HG03469 (cell line): ENCODE measurements around the gene IRF7.

ENCODE experiments used
- ATAC-seq: cut with Tn5 transposase; IDR thresholded peaks from one replicate; pipeline ENCODE4 v1.9.1; 2021; ENCODE audit warnings: mild to moderate bottlenecking, moderate library complexity, moderate number of reproducible peaks; ENCODE audit not compliant: unreplicated experiment

Gene IRF7

GRCh38 chr11:641806-642370, 26.1 kb upstream of the IRF7 start:
- no peak for ATAC-seq

DNA sequence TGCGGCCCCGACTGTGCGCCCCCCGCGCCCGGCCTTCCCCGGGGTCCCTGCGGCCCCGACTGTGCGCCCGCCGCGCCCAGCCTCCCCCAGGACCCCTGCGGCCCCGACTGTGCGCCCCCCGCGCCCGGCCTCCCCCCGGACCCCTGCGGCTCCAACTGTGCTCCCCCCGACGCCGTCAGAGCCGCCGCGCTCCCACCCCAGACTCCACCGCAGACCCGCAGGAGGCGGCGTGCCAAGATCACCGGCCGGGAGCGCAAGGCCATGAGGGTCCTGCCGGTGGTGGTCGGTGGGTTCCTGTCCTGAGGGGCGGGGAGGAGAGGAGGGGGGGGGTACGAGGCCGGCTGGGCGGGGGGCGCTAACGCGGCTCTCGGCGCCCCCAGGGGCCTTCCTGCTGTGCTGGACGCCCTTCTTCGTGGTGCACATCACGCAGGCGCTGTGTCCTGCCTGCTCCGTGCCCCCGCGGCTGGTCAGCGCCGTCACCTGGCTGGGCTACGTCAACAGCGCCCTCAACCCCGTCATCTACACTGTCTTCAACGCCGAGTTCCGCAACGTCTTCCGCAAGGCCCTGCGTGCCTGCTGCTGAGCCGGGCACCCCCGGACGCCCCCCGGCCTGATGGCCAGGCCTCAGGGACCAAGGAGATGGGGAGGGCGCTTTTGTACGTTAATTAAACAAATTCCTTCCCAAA, 24.4 kb upstream of the IRF7 start:
- ATAC-seq, result no peak

- no peak for ATAC-seq
These were observed 23.7 kb upstream of the IRF7 start for GRCh38 chr11:639332-639955.

- no peak for ATAC-seq
These were observed 23.0 kb upstream of the IRF7 start for GRCh38 chr11:638631-639331.

- no peak for ATAC-seq
These were observed 22.1 kb upstream of the IRF7 start for GRCh38 chr11:637593-638521.

DNA sequence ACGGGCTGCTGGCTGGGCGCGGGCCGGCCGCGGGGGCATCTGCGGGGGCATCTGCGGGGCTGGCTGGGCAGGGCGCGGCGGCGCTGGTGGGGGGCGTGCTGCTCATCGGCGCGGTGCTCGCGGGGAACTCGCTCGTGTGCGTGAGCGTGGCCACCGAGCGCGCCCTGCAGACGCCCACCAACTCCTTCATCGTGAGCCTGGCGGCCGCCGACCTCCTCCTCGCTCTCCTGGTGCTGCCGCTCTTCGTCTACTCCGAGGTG, 21.5 kb upstream of the IRF7 start:
- no peak for ATAC-seq

DNA sequence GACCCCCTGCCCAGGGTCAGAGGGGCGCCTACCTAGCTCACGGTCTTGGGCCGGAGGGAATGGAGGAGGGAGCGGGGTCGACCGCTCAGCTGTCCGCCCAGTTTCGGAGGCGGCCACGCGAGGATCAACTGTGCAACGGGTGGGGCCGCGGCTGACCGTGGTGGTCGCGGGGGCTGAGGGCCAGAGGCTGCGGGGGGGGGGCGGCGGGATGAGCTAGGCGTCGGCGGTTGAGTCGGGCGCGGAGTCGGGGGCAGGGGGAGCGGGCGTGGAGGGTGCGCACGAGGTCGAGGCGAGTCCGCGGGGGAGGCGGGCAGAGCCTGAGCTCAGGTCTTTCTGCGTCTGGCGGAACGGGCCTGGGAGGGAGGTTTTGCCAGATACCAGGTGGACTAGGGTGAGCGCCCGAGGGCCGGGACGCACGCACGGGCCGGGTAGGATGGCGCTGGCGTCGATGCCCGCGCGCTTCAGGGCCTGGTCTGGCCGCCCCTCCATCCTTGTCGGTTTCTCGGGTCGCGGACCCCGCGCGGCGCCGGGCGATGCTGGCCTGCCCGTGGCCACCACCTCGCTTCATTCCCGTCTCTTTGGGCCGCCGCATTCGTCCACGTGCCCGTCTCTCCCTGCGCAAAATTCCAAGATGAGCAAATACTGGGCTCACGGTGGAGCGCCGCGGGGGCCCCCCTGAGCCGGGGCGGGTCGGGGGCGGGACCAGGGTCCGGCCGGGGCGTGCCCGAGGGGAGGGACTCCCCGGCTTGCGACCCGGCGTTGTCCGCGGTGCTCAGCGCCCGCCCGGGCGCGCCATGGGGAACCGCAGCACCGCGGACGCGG, 21.0 kb upstream of the IRF7 start, which contains the start of gene DRD4:
Gene DRD4, plus strand, starts transcription at position 759 of the 822 bp plus-strand sequence. Its CDS starts 36 bp downstream, at position 795.
- ATAC-seq, result no peak

- no peak for ATAC-seq
These were observed 20.3 kb upstream of the IRF7 start for GRCh38 chr11:635945-636510.

DNA sequence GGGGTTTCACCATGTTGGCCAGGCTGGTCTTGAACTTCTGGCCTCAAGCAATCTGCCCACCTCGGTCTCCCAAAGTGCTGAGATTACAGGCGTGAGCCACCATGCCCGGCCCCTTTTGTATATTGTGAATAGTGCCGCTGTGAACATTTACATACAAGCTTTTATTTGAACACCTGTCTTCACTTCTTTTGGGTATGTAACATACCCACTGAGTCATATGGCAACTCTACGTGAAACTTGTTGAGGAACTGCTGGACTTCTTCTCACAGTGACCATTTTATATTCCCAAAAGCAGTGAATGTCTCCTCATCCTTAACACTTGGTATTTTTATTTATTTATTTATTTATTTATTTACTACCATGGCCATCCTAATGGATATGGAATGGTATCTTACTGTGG, 15.1 kb upstream of the IRF7 start:
- ATAC-seq, result no peak

- no peak for ATAC-seq
These were observed 13.5 kb upstream of the IRF7 start for GRCh38 chr11:629237-629583.

DNA sequence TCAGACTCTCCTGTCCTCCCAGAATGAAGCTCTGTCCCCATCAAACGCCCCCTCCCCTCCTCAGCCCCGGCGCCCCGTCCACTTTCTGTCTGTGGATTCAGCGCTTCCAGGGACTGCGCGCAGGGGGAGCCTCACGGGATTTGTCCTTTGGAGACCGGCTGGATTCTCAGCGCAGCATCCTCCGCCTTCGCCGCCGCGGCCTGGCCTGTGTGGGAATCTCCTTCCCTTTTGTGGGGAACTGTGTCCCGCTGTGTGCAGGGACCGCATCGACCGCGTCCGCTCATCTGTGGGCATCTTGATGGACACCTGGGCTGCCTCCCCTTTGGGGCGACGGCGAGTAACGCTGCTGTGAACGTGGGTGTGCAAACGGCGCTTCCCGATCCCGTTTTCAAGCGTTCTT, 12.3 kb upstream of the IRF7 start:
- ATAC-seq, result no peak

- ATAC-seq, result no peak
These were observed 11.5 kb upstream of the IRF7 start for GRCh38 chr11:627308-627576.

GRCh38 chr11:626475-627307, 10.9 kb upstream of the IRF7 start, which contains the start of gene SCT:
TSS of gene SCT (minus strand) at chr11:627181. CDS start at chr11:627143, 38 bp downstream.
- ATAC-seq, result no peak

DNA sequence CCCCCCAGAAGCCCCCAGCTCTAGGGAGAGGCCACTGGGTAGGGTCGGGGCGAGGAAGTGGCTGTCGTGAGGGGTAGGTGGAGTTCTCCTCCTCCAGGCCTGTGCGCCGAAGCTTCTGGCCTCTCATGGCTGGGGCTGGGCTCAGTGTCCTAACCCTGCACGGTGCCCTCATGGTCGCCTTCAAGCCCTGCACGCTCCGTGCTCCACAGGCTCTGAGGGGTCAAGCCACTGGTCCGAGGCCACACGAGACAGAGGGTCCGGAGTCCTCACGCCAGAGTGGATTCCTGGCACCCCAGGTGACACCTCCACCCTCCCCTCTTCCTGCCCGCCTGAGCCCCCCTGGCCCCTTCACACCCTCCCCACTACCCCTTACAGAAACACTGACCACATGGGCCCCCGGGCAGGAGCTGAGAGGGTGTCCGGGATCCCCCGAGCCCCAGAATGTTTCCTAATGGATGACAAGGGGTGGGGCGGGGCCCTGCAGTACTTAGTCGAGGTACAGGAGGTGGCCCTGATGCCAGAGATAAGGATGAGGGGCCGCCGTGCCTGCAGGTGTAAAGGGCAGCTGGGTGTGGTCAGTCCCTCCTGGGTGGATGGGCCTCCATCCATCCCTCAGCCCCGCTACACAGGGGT, 10.0 kb upstream of the IRF7 start:
- ATAC-seq, result no peak

DNA sequence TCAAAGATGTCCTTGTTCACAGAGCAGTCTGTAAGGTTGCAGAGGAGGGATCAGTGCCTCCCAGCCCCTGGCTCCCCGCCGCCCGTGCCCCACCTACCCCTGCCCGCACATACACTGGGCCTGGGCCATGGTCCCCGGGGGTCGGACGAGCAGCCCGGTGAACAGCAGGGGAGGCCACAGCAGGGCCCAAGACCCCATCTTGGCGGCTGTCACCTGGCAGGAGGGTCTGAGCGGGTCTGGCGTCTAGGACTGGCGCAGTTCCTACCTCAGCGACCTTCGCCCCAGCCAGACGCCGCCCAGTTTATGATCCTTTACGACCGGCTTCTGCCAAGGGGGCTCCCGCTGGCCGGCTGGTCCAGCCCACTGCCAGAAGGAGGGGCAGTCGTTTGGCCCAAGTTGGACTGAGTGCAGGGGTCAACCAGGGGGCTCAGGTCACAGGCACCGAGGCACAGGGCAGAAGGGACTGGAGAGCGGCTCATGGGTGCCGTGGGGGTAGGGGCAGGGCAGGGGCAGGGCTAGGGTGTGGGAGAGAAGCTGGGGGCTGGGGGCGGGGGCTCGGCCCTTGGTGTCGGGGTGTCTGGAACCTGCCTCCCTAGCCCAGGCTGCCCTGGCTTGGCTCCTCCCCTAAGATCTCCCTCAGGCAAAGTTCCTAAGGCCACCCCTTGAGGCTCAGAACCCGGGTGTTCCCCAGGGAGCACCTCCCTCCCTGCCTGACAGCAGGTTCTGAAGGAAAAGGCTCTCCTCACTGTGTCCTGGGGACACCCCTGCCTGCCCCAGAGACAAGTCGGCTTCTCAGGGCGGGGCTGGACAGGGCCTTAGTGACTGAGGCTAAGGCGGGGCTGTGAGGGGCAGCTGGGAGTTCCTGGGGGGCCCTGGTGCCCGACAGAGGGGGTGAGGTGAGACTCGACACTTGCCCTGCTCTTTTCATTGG, 9.2 kb upstream of the IRF7 start, which contains the start of gene CDHR5:
Gene CDHR5, minus strand, starts transcription at position 251 of the 931 bp plus-strand sequence. Its CDS starts 53 bp downstream, at position 198.
- ATAC-seq, result no peak

DNA sequence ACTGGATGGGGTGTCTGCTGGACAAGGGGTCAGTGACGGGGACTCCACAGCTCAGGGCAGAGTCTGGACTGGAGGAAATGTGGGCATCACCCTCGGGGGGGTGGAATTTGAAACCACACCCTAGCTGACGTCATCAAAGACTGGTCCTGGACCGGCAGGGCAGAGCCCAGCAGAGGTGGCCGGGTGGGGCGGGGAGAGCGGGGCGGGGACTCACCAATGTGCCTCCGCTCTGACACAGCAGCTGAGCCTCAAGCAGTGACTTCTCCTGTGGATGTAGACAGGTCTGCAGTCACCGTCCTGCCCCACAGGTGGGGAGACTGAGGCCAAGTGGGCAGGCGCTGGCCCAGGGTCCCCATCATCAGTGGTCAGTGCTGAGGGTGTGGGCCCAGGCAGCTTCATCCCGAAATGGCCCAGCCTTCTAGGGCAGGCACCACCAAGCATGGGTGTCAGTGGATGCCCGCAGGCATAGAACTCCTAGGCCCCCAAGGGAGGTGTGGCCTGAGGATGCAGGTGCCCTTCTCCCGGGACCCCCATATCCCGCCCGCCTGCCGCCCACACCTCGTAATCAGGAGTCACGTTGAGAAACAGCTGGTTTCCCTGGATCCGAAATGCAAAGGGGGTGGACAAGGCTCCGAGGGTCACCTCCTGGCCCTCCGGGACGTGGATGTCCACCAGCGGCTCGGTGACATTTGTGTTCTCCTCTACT, 8.4 kb upstream of the IRF7 start:
- ATAC-seq, result no peak

- no peak for ATAC-seq
These were observed 7.7 kb upstream of the IRF7 start for GRCh38 chr11:623349-623869.
